Breast epithelium (tissue), 3 donors: Measurements from ENCODE around the gene LRRC17.
"Not testable (repeated sequence)": the region's sequence is repeated elsewhere in the genome, so short reads cannot be mapped to it uniquely, and the experiment has no call there.

Experiments used
- POLR2A ChIP-seq: fragments of 450-650 bp; IDR thresholded peaks from one replicate; pipeline ENCODE4 v1.6.1; 2016; ENCODE audit warnings: antibody characterized with exemption, mild to moderate bottlenecking, moderate library complexity
- POLR2AphosphoS5 ChIP-seq, 3 donors: sonication (generic); formaldehyde crosslinking; IDR thresholded peaks; one replicate each; pipeline ENCODE4 v1.6.1; 2017; ENCODE audit warnings: antibody characterized with exemption in 3 of 3

- TF ChIP-seq POLR2A; POLR2AphosphoS5 (IDR thresholded peaks at IDR 0.05): not testable (repeated sequence)
Observed at GRCh38 chr7:102977586-102977985, 64.8 kb downstream of the LRRC17 start.
